ENCODE results near the gene AGK.

The AGK gene

GRCh38 chr7:141649137-141649864 lies 98.1 kb downstream of the AGK start:
- DNase-seq: no peak

GRCh38 chr7:141649865-141650634 lies 98.8 kb downstream of the AGK start:
- peak; percentile 2 for DNase-seq

- no peak for DNase-seq
Measured at GRCh38 chr7:141651417-141651816, 100.2 kb downstream of the AGK start.

- no peak for DNase-seq
Measured at GRCh38 chr7:141652691-141653090, 101.5 kb downstream of the AGK start.

- peak; percentile 39 for DNase-seq
Measured at GRCh38 chr7:141654551-141654950, 103.3 kb downstream of the AGK start.

GRCh38 chr7:141659501-141659900 lies 108.3 kb downstream of the AGK start:
- no peak for DNase-seq

- DNase-seq: no peak
Measured at GRCh38 chr7:141660259-141660658, 109.0 kb downstream of the AGK start.

GRCh38 chr7:141663081-141663849 lies 112.1 kb downstream of the AGK start:
- no peak for DNase-seq

GRCh38 chr7:141664450-141664849 lies 113.2 kb downstream of the AGK start:
- DNase-seq: no peak

GRCh38 chr7:141665208-141666035 lies 114.2 kb downstream of the AGK start:
- DNase-seq: no peak

GRCh38 chr7:141666071-141666470 lies 114.9 kb downstream of the AGK start:
- DNase-seq: no peak

- DNase-seq: no peak
Measured at GRCh38 chr7:141668853-141669252, 117.6 kb downstream of the AGK start.

GRCh38 chr7:141671705-141672496 lies 120.7 kb downstream of the AGK start:
- no peak for DNase-seq

- no peak for DNase-seq
Measured at GRCh38 chr7:141673346-141673745, 122.1 kb downstream of the AGK start.

GRCh38 chr7:141674171-141674671 lies 123.0 kb downstream of the AGK start:
- DNase-seq: no peak

GRCh38 chr7:141674702-141675101 lies 123.5 kb downstream of the AGK start:
- DNase-seq: no peak

- DNase-seq: no peak
Measured at GRCh38 chr7:141675436-141676215, 124.4 kb downstream of the AGK start.

- no peak for DNase-seq
Measured at GRCh38 chr7:141676618-141677017, 125.4 kb downstream of the AGK start.

- no peak for DNase-seq
Measured at GRCh38 chr7:141679014-141679413, 127.8 kb downstream of the AGK start.

- no peak for DNase-seq
Measured at GRCh38 chr7:141685285-141686023, 134.2 kb downstream of the AGK start.

Data from NCI-H1436 treated with DMSO at 0.1 percent for 48 hours (cell line).